GOT3 (cell line): ENCODE data around the gene NHLRC2.
"Not testable (repeated sequence)": the region's sequence is repeated elsewhere in the genome, so short reads cannot be mapped to it uniquely, and the experiment has no call there.

ENCODE experiments used
- DNase-seq: peaks from one replicate; lab custom pipeline; 2025; ENCODE audit warnings: mixed read lengths; lab: John Stamatoyannopoulos, UW

The NHLRC2 gene

GRCh38 chr10:113854013-113854760 is at the start of gene NHLRC2, which contains the start of gene DCLRE1A:
NHLRC2 (plus strand) TSS chr10:113854661; CDS start chr10:113854873, 212 bp downstream.
DCLRE1A (minus strand) TSS chr10:113854082; CDS start chr10:113853182, 900 bp downstream.
- DNase-seq = peak; percentile 28

- no peak for DNase-seq
Observed at GRCh38 chr10:113806503-113806902, 48.0 kb upstream of the NHLRC2 start.

GRCh38 chr10:113808168-113808567 is 46.3 kb upstream of the NHLRC2 start:
- no peak for DNase-seq

GRCh38 chr10:113814700-113815099 is 39.8 kb upstream of the NHLRC2 start:
- not testable (repeated sequence) for DNase-seq

GRCh38 chr10:113819989-113820388 is 34.5 kb upstream of the NHLRC2 start:
- DNase-seq = no peak

GRCh38 chr10:113820507-113820906 is 34.0 kb upstream of the NHLRC2 start:
- no peak for DNase-seq

- not testable (repeated sequence) for DNase-seq
Observed at GRCh38 chr10:113821306-113821705, 33.2 kb upstream of the NHLRC2 start.

GRCh38 chr10:113822174-113822573 is 32.3 kb upstream of the NHLRC2 start:
- DNase-seq = no peak

- DNase-seq = no peak
Observed at GRCh38 chr10:113823389-113823788, 31.1 kb upstream of the NHLRC2 start.

GRCh38 chr10:113825791-113826190 is 28.7 kb upstream of the NHLRC2 start:
- no peak for DNase-seq

- not testable (repeated sequence) for DNase-seq
Observed at GRCh38 chr10:113828567-113828966, 25.9 kb upstream of the NHLRC2 start.

GRCh38 chr10:113842171-113842570 is 12.3 kb upstream of the NHLRC2 start:
- DNase-seq = no peak

GRCh38 chr10:113843972-113844485 is 10.4 kb upstream of the NHLRC2 start:
- DNase-seq = no peak

- DNase-seq = no peak
Observed at GRCh38 chr10:113846036-113846435, 8.4 kb upstream of the NHLRC2 start.

GRCh38 chr10:113849140-113849803 is 5.2 kb upstream of the NHLRC2 start:
- no peak for DNase-seq

- DNase-seq = no peak
Observed at GRCh38 chr10:113849946-113850345, 4.5 kb upstream of the NHLRC2 start.

GRCh38 chr10:113853578-113854012 is 866 bp upstream of the NHLRC2 start:
- no peak for DNase-seq

- peak; percentile 28 for DNase-seq
Observed at GRCh38 chr10:113854761-113855588, 514 bp downstream of the NHLRC2 start.

- no peak for DNase-seq
Observed at GRCh38 chr10:113856563-113856962, 2.1 kb downstream of the NHLRC2 start.

GRCh38 chr10:113857210-113857609 is 2.7 kb downstream of the NHLRC2 start:
- DNase-seq = no peak

- no peak for DNase-seq
Observed at GRCh38 chr10:113858541-113858940, 4.1 kb downstream of the NHLRC2 start.

GRCh38 chr10:113859261-113859660 is 4.8 kb downstream of the NHLRC2 start:
- DNase-seq = no peak
